Vagina (tissue), 2 donors: ENCODE measurements around the gene SDC3.

Experiments
- CTCF ChIP-seq, 3 experiments: fragments of 450-650 bp in 2 of 3; fragments of 200-600 bp in 1 of 3; sonication (generic) in 1 of 3; IDR thresholded peaks; one replicate each; pipeline ENCODE4 v1.5.1; 2017 to 2019; ENCODE audit warnings: antibody characterized with exemption in 3 of 3, mild to moderate bottlenecking in 2 of 3, moderate library complexity in 2 of 3
- POLR2AphosphoS5 ChIP-seq, 2 donors: sonication (generic); formaldehyde crosslinking; IDR thresholded peaks; one replicate each; pipeline ENCODE4 v1.9.0; 2017; ENCODE audit warnings: antibody characterized with exemption in 2 of 2, mild to moderate bottlenecking in 2 of 2, low read depth in 1 of 2; ENCODE audit not compliant: insufficient read depth in 1 of 2

GRCh38 chr1:30881319-30882181, 27.0 kb downstream of the SDC3 start:
- no peak for TF ChIP-seq CTCF (IDR thresholded peaks at IDR 0.05)
- no peak for TF ChIP-seq POLR2AphosphoS5 (IDR thresholded peaks at IDR 0.05; ENCODE audit: insufficient read depth in 1 of 2, low read depth in 1 of 2)
